HUES48 (cell line): ENCODE results near the gene ZBTB42.

Source experiments
- H3K27ac ChIP-seq: one replicate; pipeline ENCODE4 v1.7.0; 2013; ENCODE audit warnings: low read depth, low read length, inconsistent platforms
- H3K27me3 ChIP-seq: 2 replicates; pipeline ENCODE4 v1.6.1; 2013; ENCODE audit warnings: mild to moderate bottlenecking, low read length; ENCODE audit not compliant: control insufficient read depth, insufficient read depth
- H3K36me3 ChIP-seq: 2 replicates; pipeline ENCODE4 v1.6.1; 2013; ENCODE audit warnings: low read length; ENCODE audit not compliant: control insufficient read depth, insufficient read depth
- H3K4me1 ChIP-seq: 2 replicates; pipeline ENCODE4 v1.6.1; 2013; ENCODE audit warnings: mild to moderate bottlenecking, low read length; ENCODE audit not compliant: control insufficient read depth, insufficient read depth
- H3K4me3 ChIP-seq: 2 replicates; pipeline ENCODE4 v1.5.1; 2013; ENCODE audit warnings: mild to moderate bottlenecking, low read depth, low read length
- H3K9ac ChIP-seq: 2 replicates; pipeline ENCODE4 v1.6.1; 2013; ENCODE audit warnings: mild to moderate bottlenecking, low read depth, low read length, moderate library complexity
- H3K9me3 ChIP-seq: 2 replicates; pipeline ENCODE4 v1.6.1; 2013; ENCODE audit warnings: low read length; ENCODE audit not compliant: control insufficient read depth, insufficient read depth

The ZBTB42 gene

GRCh38 chr14:104800771-104801519 lies at the start of gene ZBTB42:
Gene ZBTB42, plus strand, starts transcription at chr14:104801101. Its CDS starts 97 bp downstream, at chr14:104801198.
- peak within 1 kb of the TSS; percentile 81 for H3K4me3 ChIP-seq
- peaks cover 58% of the 10 kb centered on the region for H3K27me3 ChIP-seq
- H3K27ac ChIP-seq, result peak within 1 kb of the TSS; percentile 66
- peaks cover 23% of the 10 kb centered on the region; the same call in 1 of the 2 replicates for H3K4me1 ChIP-seq
- H3K9me3 ChIP-seq, result no peaks in the 10 kb centered on the region
- peak within 1 kb of the TSS; percentile 31; the same call in 1 of the 2 replicates for H3K9ac ChIP-seq
- H3K36me3 ChIP-seq, result no peaks in the 10 kb centered on the region

GRCh38 chr14:104751539-104752422 lies 49.1 kb upstream of the ZBTB42 start:
- Histone ChIP-seq H3K4me3 (peak overlapping the region; percentile 100), H3K9me3 (peaks cover 13% of the 10 kb centered on the region; the same call in 1 of the 2 replicates), H3K27me3 (no peaks in the 10 kb centered on the region), H3K27ac (peak overlapping the region; percentile 84), H3K9ac (0 out of 2 replicates have a peak overlapping the region, but pooled peaks have one; percentile 35), H3K4me1 (peaks cover 7% of the 10 kb centered on the region; the same call in 1 of the 2 replicates), H3K36me3 (peaks cover 22% of the 10 kb centered on the region)

GRCh38 chr14:104752423-104752734 lies 48.5 kb upstream of the ZBTB42 start:
- peaks cover 13% of the 10 kb centered on the region; the same call in 1 of the 2 replicates for H3K9me3 ChIP-seq
- H3K9ac ChIP-seq, result 0 out of 2 replicates have a peak overlapping the region, but pooled peaks have one; percentile 35
- H3K27me3 ChIP-seq, result no peaks in the 10 kb centered on the region
- H3K4me3 ChIP-seq, result peak overlapping the region; percentile 100
- peak overlapping the region; percentile 84 for H3K27ac ChIP-seq
- H3K4me1 ChIP-seq, result peaks cover 7% of the 10 kb centered on the region; the same call in 1 of the 2 replicates
- H3K36me3 ChIP-seq, result peaks cover 28% of the 10 kb centered on the region

- H3K4me1 ChIP-seq, result peaks cover 7% of the 10 kb centered on the region; the same call in 1 of the 2 replicates
- H3K4me3 ChIP-seq, result peak within 1 kb of the TSS; percentile 100
- no peaks in the 10 kb centered on the region for H3K27me3 ChIP-seq
Observed at GRCh38 chr14:104752735-104753527, 48.0 kb upstream of the ZBTB42 start, which contains the start of gene SIVA1. Gene SIVA1, plus strand, starts transcription at chr14:104753147. Its CDS starts 55 bp downstream, at chr14:104753202.

GRCh38 chr14:104753528-104754212 lies 47.2 kb upstream of the ZBTB42 start:
- peak overlapping the region; percentile 100 for H3K4me3 ChIP-seq
- H3K27me3 ChIP-seq, result no peaks in the 10 kb centered on the region
- peak overlapping the region; percentile 85 for H3K27ac ChIP-seq
- peaks cover 7% of the 10 kb centered on the region; the same call in 1 of the 2 replicates for H3K4me1 ChIP-seq
- peak overlapping the region; percentile 96 for H3K9ac ChIP-seq
- H3K36me3 ChIP-seq, result peaks cover 39% of the 10 kb centered on the region
- peaks cover 13% of the 10 kb centered on the region; the same call in 1 of the 2 replicates for H3K9me3 ChIP-seq

More at GRCh38 chr14:104752735-104753527, 48.0 kb upstream of the ZBTB42 start, which contains the start of gene SIVA1:
- peak within 1 kb of the TSS; percentile 85 for H3K27ac ChIP-seq
- H3K9ac ChIP-seq, result peak within 1 kb of the TSS; percentile 96
- H3K36me3 ChIP-seq, result peaks cover 33% of the 10 kb centered on the region
- H3K9me3 ChIP-seq, result peaks cover 13% of the 10 kb centered on the region; the same call in 1 of the 2 replicates

GRCh38 chr14:104754213-104754851 lies 46.6 kb upstream of the ZBTB42 start:
- no peak overlapping the region for H3K27ac ChIP-seq
- no peaks in the 10 kb centered on the region for H3K27me3 ChIP-seq
- H3K9ac ChIP-seq, result no peak overlapping the region
- H3K36me3 ChIP-seq, result peaks cover 46% of the 10 kb centered on the region
- peaks cover 7% of the 10 kb centered on the region; the same call in 1 of the 2 replicates for H3K4me1 ChIP-seq
- H3K9me3 ChIP-seq, result peaks cover 13% of the 10 kb centered on the region; the same call in 1 of the 2 replicates
- peak overlapping the region; percentile 100 for H3K4me3 ChIP-seq

- H3K4me1 ChIP-seq, result peaks cover 7% of the 10 kb centered on the region; the same call in 1 of the 2 replicates
- peaks cover 55% of the 10 kb centered on the region for H3K36me3 ChIP-seq
- no peak overlapping the region for H3K4me3 ChIP-seq
- H3K27ac ChIP-seq, result no peak overlapping the region
- no peaks in the 10 kb centered on the region for H3K27me3 ChIP-seq
- H3K9me3 ChIP-seq, result peaks cover 6% of the 10 kb centered on the region; the same call in 1 of the 2 replicates
- H3K9ac ChIP-seq, result no peak overlapping the region
Observed at GRCh38 chr14:104755621-104756020, 45.3 kb upstream of the ZBTB42 start.

GRCh38 chr14:104756477-104757237 lies 44.2 kb upstream of the ZBTB42 start:
- Histone ChIP-seq H3K4me3 (no peak overlapping the region), H3K4me1 (peaks cover 7% of the 10 kb centered on the region; the same call in 1 of the 2 replicates), H3K9ac (no peak overlapping the region), H3K36me3 (peaks cover 55% of the 10 kb centered on the region), H3K27me3 (no peaks in the 10 kb centered on the region), H3K9me3 (peaks cover 6% of the 10 kb centered on the region; the same call in 1 of the 2 replicates), H3K27ac (no peak overlapping the region)

- H3K36me3 ChIP-seq, result peaks cover 58% of the 10 kb centered on the region
Observed at GRCh38 chr14:104757238-104757585, 43.7 kb upstream of the ZBTB42 start.

More at GRCh38 chr14:104757238-104757585, 43.7 kb upstream of the ZBTB42 start:
- H3K27ac ChIP-seq, result no peak overlapping the region
- peaks cover 7% of the 10 kb centered on the region; the same call in 1 of the 2 replicates for H3K4me1 ChIP-seq
- no peaks in the 10 kb centered on the region for H3K27me3 ChIP-seq
- no peak overlapping the region for H3K4me3 ChIP-seq
- H3K9ac ChIP-seq, result no peak overlapping the region
- H3K9me3 ChIP-seq, result peaks cover 2% of the 10 kb centered on the region; the same call in 1 of the 2 replicates
